NCI-H146 treated with DMSO at 0.1 percent for 48 hours (cell line): ENCODE measurements around the gene SHC3.

Source experiments
- DNase-seq: peaks from one replicate; lab custom pipeline; 2025; ENCODE audit not compliant: unreplicated experiment; lab: John Stamatoyannopoulos, UW

The SHC3 gene

GRCh38 chr9:89161221-89161620 lies 17.4 kb downstream of the SHC3 start:
- DNase-seq: no peak

GRCh38 chr9:89160806-89161205 lies 17.8 kb downstream of the SHC3 start:
- no peak for DNase-seq

- DNase-seq: no peak
Measured at GRCh38 chr9:89154651-89155336, 23.8 kb downstream of the SHC3 start.

- DNase-seq: no peak
Measured at GRCh38 chr9:89154218-89154617, 24.4 kb downstream of the SHC3 start.

- DNase-seq: no peak
Measured at GRCh38 chr9:89153232-89154017, 25.2 kb downstream of the SHC3 start.

- DNase-seq: no peak
Measured at GRCh38 chr9:89149726-89150125, 28.9 kb downstream of the SHC3 start.

- no peak for DNase-seq
Measured at GRCh38 chr9:89145097-89145496, 33.5 kb downstream of the SHC3 start.

- no peak for DNase-seq
Measured at GRCh38 chr9:89144238-89144637, 34.4 kb downstream of the SHC3 start.

GRCh38 chr9:89143266-89143665 lies 35.4 kb downstream of the SHC3 start:
- DNase-seq: no peak

GRCh38 chr9:89139455-89139854 lies 39.2 kb downstream of the SHC3 start:
- no peak for DNase-seq

- DNase-seq: no peak
Measured at GRCh38 chr9:89138463-89139390, 39.9 kb downstream of the SHC3 start.

- DNase-seq: no peak
Measured at GRCh38 chr9:89137542-89138462, 40.8 kb downstream of the SHC3 start.

- DNase-seq: no peak
Measured at GRCh38 chr9:89135591-89136166, 42.9 kb downstream of the SHC3 start.

GRCh38 chr9:89134709-89135108 lies 43.9 kb downstream of the SHC3 start:
- no peak for DNase-seq

- no peak for DNase-seq
Measured at GRCh38 chr9:89122949-89123348, 55.7 kb downstream of the SHC3 start.

- DNase-seq: no peak
Measured at GRCh38 chr9:89120704-89121103, 57.9 kb downstream of the SHC3 start.

- DNase-seq: no peak
Measured at GRCh38 chr9:89116805-89117192, 61.8 kb downstream of the SHC3 start.

- DNase-seq: no peak
Measured at GRCh38 chr9:89116064-89116804, 62.4 kb downstream of the SHC3 start.

- DNase-seq: no peak
Measured at GRCh38 chr9:89115426-89115825, 63.2 kb downstream of the SHC3 start.
